Ishikawa (cell line): ENCODE results near the gene NLGN4X.

Experiments used
- CEBPB ChIP-seq: IDR thresholded peaks from 2 replicates; pipeline ENCODE4 v1.6.1; 2012
- EP300 ChIP-seq: IDR thresholded peaks from 2 replicates; pipeline ENCODE4 v1.6.1; 2012; ENCODE audit warnings: borderline replicate concordance
- RAD21 ChIP-seq: IDR thresholded peaks from 2 replicates; pipeline ENCODE4 v1.6.1; 2012; ENCODE audit warnings: low read depth
- YY1 ChIP-seq: IDR thresholded peaks from 2 replicates; pipeline ENCODE4 v1.6.1; 2012; ENCODE audit warnings: low read depth

- TF ChIP-seq YY1 (no peak), CEBPB (no peak), RAD21 (no peak), EP300 (no peak)
Observed at GRCh38 chrX:6012357-6012756, 216.3 kb downstream of the NLGN4X start.
